ENCODE data around the gene TTC23. TPM values are rescaled to one million over a fixed set of nuclear protein-coding genes. Genes with fewer than 3 reads are reported as not detected.

The TTC23 gene
- total RNA-seq, 1 experiment from 2014 or later = 13.4 TPM

DNA sequence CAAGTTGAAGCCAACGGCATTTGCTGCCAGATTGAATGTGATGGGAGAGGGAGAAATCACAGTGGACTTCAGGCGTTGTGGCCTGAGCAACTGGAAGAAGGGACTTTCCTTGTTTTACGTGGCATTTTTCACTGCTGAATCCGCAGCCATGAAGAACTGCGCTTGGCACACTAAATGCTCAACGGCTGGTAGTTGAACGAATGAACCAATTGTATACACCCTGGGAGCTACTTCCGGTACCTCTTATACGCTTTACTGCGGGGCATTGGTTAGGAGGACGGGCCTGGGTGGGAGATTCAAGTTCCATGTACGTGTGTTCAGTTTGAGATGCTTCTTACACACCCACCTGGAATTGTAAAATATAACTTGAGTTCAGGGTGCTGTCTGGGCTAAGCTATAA is 139.3 kb downstream of the TTC23 start:
- POLR2A ChIA-PET (ENCODE audit: low non-redundant PET) = interaction anchor here (0.6 kb wide), 2 partner anchors 13 to 141 kb away, joined by 3 read pairs; partner anchors contain the start of gene LRRC28
- intact Hi-C loops (cut with micrococcal nuclease; ENCODE audit: unreplicated experiment) = no loop called here
- no peak overlapping the region for H3K27ac ChIP-seq (ENCODE audit: low read depth, low read length, poor library complexity, severe bottlenecking)

DNA sequence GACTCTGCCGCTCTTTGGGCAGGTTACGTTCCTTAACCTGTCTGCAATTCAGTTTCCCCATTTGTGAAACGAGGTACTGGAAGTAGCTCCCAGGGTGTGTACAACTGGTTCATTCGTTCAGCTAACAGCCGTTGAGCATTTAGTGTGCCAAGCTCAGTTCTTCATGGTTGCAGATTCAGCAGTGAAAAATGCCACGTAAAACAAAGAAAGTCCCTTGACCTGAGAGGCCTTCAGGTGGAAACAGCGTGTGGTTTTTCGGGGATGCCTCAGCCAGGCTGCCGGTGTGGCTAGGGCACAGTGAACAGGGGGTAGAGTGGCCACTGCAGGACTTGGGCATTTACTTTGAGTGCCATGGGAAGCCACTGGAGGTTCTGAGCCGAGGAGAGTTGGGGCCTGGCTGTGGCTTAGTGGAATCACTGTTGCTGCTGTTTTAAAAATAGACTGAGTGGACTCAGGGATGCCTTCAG is 139.8 kb downstream of the TTC23 start:
- ChIA-PET CTCF (no interaction called here), POLR2A (ENCODE audit: low non-redundant PET) (interaction anchor here (0.6 kb wide), 1 partner anchor 13 kb away, joined by 3 read pairs; no protein-coding TSS in a partner anchor)
- DNase-seq (ENCODE audit: low spot score) = no peak
- BruUV-seq (replicated peaks) = no TSS peak
- intact Hi-C loops (cut with micrococcal nuclease; ENCODE audit: unreplicated experiment) = loop anchor here (10.0 kb wide), 1 partner anchor 625 kb away; the partner anchor contains the start of gene LYSMD4
- Histone ChIP-seq H3K36me3 (ENCODE audit: insufficient read depth, low read length, poor library complexity, severe bottlenecking) (no peaks in the 10 kb centered on the region), H3K27me3 (replicated peaks; ENCODE audit: insufficient read depth, low read depth, low read length, poor library complexity) (peaks cover 15% of the 10 kb centered on the region), H3K4me3 (ENCODE audit: low read depth, low read length, poor library complexity, severe bottlenecking) (no peak overlapping the region), H3K9me3 (ENCODE audit: low read depth, low read length, poor library complexity, severe bottlenecking) (no peaks in the 10 kb centered on the region), H3K4me1 (ENCODE audit: insufficient read depth, low read length, poor library complexity, severe bottlenecking) (peaks cover 7% of the 10 kb centered on the region), H3K27ac (ENCODE audit: low read depth, low read length, poor library complexity, severe bottlenecking) (no peak overlapping the region)
- TF ChIP-seq EZH2 (IDR thresholded peaks at IDR 0.05; ENCODE audit: borderline replicate concordance, low read depth, low read length, poor library complexity, severe bottlenecking) = no peak
- TF ChIP-seq, protein P1, sequence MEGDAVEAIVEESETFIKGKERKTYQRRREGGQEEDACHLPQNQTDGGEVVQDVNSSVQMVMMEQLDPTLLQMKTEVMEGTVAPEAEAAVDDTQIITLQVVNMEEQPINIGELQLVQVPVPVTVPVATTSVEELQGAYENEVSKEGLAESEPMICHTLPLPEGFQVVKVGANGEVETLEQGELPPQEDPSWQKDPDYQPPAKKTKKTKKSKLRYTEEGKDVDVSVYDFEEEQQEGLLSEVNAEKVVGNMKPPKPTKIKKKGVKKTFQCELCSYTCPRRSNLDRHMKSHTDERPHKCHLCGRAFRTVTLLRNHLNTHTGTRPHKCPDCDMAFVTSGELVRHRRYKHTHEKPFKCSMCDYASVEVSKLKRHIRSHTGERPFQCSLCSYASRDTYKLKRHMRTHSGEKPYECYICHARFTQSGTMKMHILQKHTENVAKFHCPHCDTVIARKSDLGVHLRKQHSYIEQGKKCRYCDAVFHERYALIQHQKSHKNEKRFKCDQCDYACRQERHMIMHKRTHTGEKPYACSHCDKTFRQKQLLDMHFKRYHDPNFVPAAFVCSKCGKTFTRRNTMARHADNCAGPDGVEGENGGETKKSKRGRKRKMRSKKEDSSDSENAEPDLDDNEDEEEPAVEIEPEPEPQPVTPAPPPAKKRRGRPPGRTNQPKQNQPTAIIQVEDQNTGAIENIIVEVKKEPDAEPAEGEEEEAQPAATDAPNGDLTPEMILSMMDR (conservative IDR thresholded peaks at IDR 0.05; ENCODE audit: low read depth, low read length) = no peak

More for the DNA sequence above, 139.3 kb downstream of the TTC23 start:
- Histone ChIP-seq H3K4me3 (ENCODE audit: low read depth, low read length, poor library complexity, severe bottlenecking) (no peak overlapping the region), H3K4me1 (ENCODE audit: insufficient read depth, low read length, poor library complexity, severe bottlenecking) (peaks cover 7% of the 10 kb centered on the region), H3K9me3 (ENCODE audit: low read depth, low read length, poor library complexity, severe bottlenecking) (no peaks in the 10 kb centered on the region), H3K27me3 (replicated peaks; ENCODE audit: insufficient read depth, low read depth, low read length, poor library complexity) (peaks cover 15% of the 10 kb centered on the region), H3K36me3 (ENCODE audit: insufficient read depth, low read length, poor library complexity, severe bottlenecking) (no peaks in the 10 kb centered on the region)
- no peak for DNase-seq (ENCODE audit: low spot score)
- no TSS peak for BruUV-seq (replicated peaks)
- TF ChIP-seq, protein P1 (conservative IDR thresholded peaks at IDR 0.05; ENCODE audit: low read depth, low read length) = no peak
- TF ChIP-seq EZH2 (IDR thresholded peaks at IDR 0.05; ENCODE audit: borderline replicate concordance, low read depth, low read length, poor library complexity, severe bottlenecking) = no peak
- CTCF ChIA-PET = no interaction called here

DNA sequence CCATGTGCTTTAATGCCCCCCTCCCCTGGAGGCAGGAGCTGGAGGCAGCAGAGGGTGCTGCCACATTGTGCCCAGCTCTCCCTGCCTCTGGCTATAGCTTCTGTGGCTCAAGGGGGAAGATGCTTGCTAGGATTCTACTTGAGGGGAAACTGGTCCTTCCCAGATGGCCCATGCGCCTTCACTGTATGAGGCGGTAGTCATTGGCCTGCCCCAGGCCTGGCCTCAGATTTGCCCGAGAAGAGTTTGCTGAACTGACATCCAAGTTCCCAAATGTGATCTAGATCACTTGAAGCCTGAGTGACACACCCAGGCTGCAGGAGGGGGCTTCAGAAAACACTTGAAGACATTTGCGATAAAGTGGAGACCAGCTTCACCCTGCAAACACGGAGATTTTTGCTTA is 140.4 kb downstream of the TTC23 start:
- CTCF ChIA-PET = no interaction called here
- POLR2A ChIA-PET (ENCODE audit: low non-redundant PET) = no interaction called here
- intact Hi-C loops (cut with micrococcal nuclease; ENCODE audit: unreplicated experiment) = loop anchor here (10.0 kb wide), 1 partner anchor 626 kb away; the partner anchor contains the start of gene LYSMD4

More for the DNA sequence above, 140.4 kb downstream of the TTC23 start:
- BruUV-seq (replicated peaks) = no TSS peak
- Histone ChIP-seq H3K27me3 (replicated peaks; ENCODE audit: insufficient read depth, low read depth, low read length, poor library complexity) (peaks cover 15% of the 10 kb centered on the region), H3K9me3 (ENCODE audit: low read depth, low read length, poor library complexity, severe bottlenecking) (no peaks in the 10 kb centered on the region), H3K27ac (ENCODE audit: low read depth, low read length, poor library complexity, severe bottlenecking) (no peak overlapping the region), H3K36me3 (ENCODE audit: insufficient read depth, low read length, poor library complexity, severe bottlenecking) (no peaks in the 10 kb centered on the region), H3K4me1 (ENCODE audit: insufficient read depth, low read length, poor library complexity, severe bottlenecking) (peaks cover 7% of the 10 kb centered on the region), H3K4me3 (ENCODE audit: low read depth, low read length, poor library complexity, severe bottlenecking) (no peak overlapping the region)
- TF ChIP-seq EZH2 (IDR thresholded peaks at IDR 0.05; ENCODE audit: borderline replicate concordance, low read depth, low read length, poor library complexity, severe bottlenecking) = no peak
- TF ChIP-seq, protein P1 (conservative IDR thresholded peaks at IDR 0.05; ENCODE audit: low read depth, low read length) = no peak
- no peak for DNase-seq (ENCODE audit: low spot score)
